SKM-1 (cell line): Measurements from ENCODE around the gene SLC41A1.
"Not testable (repeated sequence)": the region's sequence is repeated elsewhere in the genome, so short reads cannot be mapped to it uniquely, and the experiment has no call there.

Experiments
- DNase-seq: peaks from one replicate; lab custom pipeline; 2025; ENCODE audit not compliant: unreplicated experiment; lab: John Stamatoyannopoulos, UW

The SLC41A1 gene

DNA sequence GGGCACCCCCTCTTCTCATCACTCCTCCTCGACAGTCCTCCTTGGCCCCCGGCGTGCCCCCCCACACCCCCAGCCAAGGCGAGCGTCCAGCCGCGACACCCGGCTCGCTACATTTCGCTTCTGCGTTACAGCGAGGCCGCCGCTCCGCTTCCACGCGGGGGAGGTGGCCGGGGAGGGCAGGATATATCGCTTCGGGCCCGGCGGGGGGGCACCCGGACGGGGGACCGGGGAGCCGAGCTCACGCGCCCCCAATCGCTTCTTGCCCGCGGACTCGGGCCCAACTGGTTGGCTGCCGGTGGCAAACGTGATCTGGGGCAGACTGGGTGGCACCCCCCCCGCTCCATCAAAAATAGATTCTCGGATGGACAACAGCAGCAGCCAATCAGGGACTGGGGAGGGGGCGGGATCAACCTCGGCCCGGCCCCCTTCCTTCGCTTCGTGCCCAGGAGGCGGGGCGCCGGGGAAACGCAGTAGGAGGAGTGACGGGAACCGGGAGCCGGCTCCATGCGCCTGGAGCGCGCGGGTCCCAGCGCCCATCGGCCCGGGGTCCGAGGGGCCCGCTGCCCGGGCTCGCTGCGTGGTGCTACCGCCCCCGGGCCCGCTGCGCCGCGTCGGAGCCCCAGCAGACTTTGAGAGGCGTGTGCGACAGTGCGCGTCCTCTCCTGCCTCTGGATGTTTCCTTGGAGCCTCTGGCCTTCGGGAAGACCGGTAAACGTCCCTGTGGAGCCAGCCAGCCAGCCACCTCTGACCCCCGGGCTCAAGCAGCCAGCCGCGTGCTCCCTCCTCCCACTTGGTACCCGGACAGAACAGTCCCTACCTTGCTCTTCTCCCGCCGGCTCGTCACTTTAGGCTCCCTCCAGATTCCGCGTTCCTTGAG, at the start of gene SLC41A1:
TSS of gene SLC41A1 (minus strand) at position 321 of the 877 bp plus-strand sequence. CDS start 2,757 bp downstream, outside the sequence.
- peak; percentile 87 for DNase-seq

- no peak for DNase-seq
Measured at GRCh38 chr1:205861540-205861939, 48.5 kb upstream of the SLC41A1 start.

- no peak for DNase-seq
Measured at GRCh38 chr1:205858141-205858961, 45.4 kb upstream of the SLC41A1 start.

DNA sequence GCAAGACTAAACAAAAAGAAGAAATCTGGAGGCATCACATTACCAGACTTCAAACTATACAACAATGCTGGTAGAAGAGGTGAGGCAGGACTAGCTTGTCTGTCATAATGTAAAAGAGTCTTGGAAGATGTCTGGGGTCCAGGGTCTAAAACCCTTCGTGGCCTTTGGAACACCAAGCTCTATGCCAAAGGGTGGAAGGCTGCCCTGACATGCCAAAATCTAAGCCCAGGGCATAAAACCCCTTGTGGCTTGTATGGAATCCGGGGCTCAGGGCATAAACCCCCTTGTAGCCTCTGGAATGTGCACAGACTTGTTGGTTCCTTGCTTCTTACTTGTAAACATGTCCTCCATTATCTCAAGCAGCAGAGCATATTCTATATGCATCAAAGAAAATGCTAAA, 44.5 kb upstream of the SLC41A1 start:
- not testable (repeated sequence) for DNase-seq

DNA sequence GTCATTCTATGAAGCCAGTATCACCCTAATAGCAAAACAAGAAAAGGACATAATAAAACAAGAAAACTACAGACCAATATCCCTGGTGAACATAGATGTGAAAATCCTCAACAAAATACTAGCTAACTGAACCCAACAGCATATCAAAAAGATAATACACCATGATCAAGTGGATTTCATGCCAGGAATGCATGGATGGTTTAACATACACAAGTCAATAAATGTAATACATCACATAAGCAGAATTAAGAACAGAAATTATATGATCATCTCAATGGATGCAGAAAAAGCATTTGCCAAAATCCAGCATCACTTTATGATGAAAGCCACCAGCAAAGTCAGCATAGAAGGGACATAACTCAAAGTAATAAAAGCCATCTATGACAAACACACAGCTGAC, 43.4 kb upstream of the SLC41A1 start:
- no peak for DNase-seq

DNA sequence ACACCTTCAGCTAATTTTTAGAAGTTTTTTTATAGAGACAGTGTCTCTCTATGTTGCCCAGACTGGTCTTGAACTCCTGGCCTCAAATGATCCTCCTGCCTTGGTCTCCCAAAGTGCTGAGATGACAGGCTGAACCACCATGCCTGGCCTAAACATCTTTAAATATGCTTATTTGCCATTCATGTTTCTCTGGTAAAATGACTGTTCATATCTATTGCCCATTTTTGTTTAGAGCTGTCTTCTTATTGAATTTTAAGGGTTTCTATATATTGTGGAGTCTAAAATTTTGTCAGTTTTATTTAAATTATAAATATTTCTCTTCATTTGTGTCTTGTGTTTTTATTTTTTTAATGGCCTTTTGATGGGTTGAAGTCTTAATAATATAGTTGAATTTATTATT, 40.0 kb upstream of the SLC41A1 start:
- DNase-seq: no peak

DNA sequence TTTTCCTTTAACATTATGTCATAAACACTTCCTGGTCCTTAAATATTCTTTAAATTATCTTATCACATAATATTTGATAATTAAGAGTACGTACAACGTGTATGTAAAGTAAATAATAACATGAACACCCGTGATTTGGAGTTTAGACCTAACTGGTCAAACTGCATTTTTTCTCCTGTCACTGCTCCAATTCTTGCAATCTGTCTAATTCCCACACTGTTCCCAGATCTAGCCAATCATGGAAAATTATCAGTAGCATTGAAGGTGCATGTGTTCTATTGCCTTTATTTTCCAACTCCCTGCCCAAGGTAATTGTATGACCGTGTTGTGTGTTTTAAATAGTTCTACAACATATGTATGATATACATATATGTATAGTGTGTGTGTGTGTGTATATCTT, 39.0 kb upstream of the SLC41A1 start:
- DNase-seq: no peak

DNA sequence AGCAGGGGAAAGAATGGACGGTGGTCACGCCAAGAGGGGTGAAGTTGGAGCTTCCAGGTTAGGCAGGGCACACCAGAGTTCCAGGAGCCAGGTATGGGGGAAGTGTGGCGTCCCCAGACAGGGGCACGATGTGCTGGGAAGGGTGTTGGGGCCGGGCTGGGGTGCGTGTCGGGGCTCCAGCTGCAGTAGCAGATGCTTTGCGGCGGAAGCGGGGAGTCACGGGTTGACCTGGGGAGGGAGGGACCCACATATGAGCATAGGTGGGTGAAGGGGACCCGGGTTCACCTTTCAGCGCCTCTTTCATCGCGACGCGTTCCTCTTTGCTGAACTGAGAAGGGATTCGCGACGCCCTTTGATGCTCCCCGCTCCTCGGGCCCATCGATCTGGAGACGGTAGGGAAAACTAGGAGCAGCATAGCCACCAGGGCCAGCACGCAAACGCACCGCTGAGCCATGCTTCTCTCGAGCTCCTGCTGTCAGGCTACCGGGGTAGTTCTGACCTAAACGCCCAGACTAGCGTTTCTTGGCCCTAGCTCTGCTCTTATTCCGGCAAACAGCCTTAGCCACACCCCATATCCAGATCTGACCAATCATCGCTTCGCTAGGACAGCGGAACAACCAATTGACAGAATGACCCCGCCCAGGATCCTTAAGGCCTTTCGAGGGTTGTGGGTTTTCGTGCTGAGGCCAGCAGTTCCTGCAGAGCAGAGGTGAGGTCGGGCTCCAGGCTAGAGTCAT, 36.8 kb upstream of the SLC41A1 start, which contains the start of gene PM20D1:
TSS of gene PM20D1 (minus strand) at position 514 of the 737 bp plus-strand sequence. CDS start at position 454, 60 bp downstream.
- DNase-seq: no peak

- DNase-seq: no peak
Measured at GRCh38 chr1:205843036-205843859, 30.2 kb upstream of the SLC41A1 start.

DNA sequence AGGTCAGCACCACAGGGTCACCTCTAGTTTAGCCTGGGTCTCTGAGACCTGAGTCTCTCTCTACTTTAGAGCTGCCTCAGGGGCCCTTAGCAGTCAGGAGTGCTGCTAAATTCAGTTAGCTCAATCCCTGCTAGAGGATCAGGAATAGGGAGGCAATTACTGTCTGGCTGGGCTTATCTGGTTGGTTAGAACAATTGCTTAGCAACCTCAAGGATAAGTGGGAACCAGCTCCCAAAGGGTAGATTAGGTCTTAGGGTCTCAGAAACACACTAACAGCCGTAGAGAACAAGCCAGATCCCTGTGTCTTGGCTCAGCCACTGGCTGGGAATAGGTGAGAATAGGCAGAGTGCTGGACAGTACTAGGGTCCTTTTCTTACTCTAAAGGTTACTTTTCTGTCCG, 29.2 kb upstream of the SLC41A1 start:
- DNase-seq: no peak

GRCh38 chr1:205840146-205840923, 27.3 kb upstream of the SLC41A1 start:
- no peak for DNase-seq

- no peak for DNase-seq
Measured at GRCh38 chr1:205837382-205837970, 24.5 kb upstream of the SLC41A1 start.

DNA sequence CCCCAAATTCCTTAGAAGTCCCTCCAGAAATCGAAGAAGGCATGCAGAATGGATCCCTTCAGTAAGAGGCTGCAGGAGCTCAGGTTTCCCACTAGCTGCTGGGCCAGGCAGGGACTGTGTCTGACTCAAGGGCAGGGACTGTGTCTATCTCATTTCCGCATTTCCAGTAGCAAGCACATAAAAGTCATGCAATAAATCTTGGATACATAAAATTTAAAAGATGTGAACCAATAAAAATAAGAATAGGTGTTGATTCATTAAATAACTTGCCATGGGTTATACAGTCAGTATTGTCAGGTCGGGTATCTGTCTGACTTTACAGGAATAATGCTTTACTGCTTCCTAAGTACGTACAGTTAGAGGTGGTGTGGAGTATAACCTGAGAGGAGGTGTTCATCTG, 21.8 kb upstream of the SLC41A1 start:
- no peak for DNase-seq

GRCh38 chr1:205832326-205832751, 19.3 kb upstream of the SLC41A1 start:
- no peak for DNase-seq

- DNase-seq: no peak
Measured at GRCh38 chr1:205827623-205828022, 14.6 kb upstream of the SLC41A1 start.

DNA sequence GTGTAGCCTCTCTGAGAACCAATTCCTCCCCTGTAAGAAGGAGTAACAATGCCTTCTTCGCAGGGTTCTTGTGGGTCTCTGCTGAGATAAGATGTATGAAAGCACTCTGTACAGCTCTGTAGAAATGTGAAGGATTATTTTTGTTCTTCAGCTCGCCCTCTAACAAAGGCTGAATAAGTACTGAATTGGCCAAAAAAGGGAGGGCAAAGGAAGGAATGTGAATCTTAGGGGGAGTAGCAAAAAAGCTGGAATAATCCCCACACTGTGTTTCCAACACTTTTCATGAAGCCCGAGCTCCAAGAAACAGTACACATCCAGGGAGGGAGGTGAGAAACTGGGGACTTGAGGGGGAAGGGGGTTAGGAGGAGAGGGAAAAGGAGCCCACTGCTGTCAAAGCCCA, 14.0 kb upstream of the SLC41A1 start:
- no peak for DNase-seq

DNA sequence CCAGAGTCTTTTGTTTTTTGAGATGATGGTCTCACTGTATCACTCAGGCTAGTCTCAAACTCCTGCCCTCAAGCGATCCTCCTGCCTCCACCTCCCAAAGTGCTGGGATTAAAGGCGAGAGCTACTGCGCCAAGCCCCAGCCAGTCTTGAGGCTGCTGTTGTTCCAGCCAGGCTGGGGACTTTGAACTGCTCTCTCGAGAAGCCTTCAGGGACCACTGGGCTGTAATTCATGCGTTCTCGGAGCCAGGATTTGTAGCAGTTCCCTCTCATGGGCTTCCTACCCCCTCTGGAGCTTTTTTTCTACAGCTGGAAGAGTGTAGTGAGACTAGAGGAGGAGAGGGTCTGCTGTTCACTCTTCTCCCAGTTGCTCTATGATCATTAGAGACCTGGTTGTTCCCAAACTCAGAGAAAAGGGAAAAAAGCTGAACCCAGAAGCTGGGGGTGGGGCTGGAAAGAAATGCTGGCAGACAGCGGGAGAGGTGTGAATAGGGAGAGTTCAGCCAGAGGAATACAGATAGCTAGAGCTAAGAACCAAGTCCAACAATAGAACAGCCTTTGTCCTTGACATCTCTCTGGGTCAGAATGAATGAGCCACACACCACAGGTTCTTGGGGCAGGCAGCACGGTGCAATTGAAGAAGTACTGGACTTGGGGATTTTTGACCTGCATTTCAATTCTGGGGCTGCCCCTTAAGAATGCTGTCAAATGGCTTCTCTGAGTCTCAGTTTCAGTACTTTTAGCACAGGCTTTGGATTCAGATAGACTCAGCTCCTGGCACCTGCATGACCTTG, 13.2 kb upstream of the SLC41A1 start:
- DNase-seq: no peak

GRCh38 chr1:205824180-205824579, 11.2 kb upstream of the SLC41A1 start:
- peak; percentile 25 for DNase-seq
